Astrocyte of the cerebellum (primary cell): Measurements from ENCODE around the gene NEK1.

Source experiments
- DNase-seq: peaks from one replicate; pipeline ENCODE4 v3.0.0-alpha.2; 2011; ENCODE audit warnings: low read depth
- H3K4me3 ChIP-seq: 2 replicates; pipeline ENCODE4 v1.5.1; 2011; ENCODE audit warnings: mild to moderate bottlenecking, low read depth, low read length, moderate library complexity
- in situ Hi-C: cut with HindIII; loops from 2 replicates; pipeline ENCODE4 v1.10.0; 2017; ENCODE audit warnings: low sequenced_read_pairs
- TF ChIP-seq, protein P1 (sequence below): IDR thresholded peaks from 2 replicates; pipeline ENCODE4 v1.5.1; 2012; ENCODE audit warnings: low read length, low read depth, moderate library complexity, mild to moderate bottlenecking; ENCODE audit errors: missing control alignments

The NEK1 gene

DNA sequence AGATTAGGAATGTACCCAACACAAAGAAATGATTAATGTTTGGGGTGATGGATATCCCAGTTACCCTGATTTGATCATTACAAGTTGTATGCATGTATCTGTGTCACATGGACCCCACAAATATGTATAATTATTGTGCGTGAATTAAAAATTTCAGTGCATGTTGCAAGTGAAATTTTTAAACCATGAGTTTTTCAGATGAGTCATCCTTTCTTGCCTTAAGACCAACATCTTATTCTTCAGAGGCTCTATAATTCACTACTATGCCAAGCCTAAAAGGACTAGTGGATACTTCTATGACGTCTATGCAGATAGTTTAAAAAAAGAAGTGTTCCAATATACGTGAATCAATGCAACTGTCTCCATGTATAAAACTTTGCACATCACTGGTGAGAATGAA, 228.7 kb downstream of the NEK1 start:
- in situ Hi-C loops, result no loop called here
- TF ChIP-seq, protein P1, sequence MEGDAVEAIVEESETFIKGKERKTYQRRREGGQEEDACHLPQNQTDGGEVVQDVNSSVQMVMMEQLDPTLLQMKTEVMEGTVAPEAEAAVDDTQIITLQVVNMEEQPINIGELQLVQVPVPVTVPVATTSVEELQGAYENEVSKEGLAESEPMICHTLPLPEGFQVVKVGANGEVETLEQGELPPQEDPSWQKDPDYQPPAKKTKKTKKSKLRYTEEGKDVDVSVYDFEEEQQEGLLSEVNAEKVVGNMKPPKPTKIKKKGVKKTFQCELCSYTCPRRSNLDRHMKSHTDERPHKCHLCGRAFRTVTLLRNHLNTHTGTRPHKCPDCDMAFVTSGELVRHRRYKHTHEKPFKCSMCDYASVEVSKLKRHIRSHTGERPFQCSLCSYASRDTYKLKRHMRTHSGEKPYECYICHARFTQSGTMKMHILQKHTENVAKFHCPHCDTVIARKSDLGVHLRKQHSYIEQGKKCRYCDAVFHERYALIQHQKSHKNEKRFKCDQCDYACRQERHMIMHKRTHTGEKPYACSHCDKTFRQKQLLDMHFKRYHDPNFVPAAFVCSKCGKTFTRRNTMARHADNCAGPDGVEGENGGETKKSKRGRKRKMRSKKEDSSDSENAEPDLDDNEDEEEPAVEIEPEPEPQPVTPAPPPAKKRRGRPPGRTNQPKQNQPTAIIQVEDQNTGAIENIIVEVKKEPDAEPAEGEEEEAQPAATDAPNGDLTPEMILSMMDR, result no peak
- no peak overlapping the region for H3K4me3 ChIP-seq
- DNase-seq, result peak; percentile 86

DNA sequence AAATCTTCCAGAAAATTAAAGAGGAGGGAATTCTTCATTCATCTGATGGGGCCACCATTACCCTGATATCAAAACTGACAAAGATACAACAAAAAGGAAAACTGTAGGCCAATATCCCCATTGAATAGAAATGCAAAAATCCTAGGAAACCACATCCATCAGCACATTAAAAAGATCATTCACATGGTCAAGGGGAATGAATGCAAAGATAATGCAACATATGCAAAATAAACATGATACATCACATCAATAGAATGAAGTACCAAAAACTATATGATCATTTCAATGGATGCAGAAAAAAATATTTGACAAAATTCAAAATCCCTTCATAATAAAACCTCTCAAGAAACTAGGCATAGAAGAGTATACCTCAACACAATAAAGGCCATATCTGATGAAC, 232.7 kb downstream of the NEK1 start:
- TF ChIP-seq, protein P1, result no peak
- in situ Hi-C loops, result no loop called here
- H3K4me3 ChIP-seq, result no peak overlapping the region
- no peak for DNase-seq

DNA sequence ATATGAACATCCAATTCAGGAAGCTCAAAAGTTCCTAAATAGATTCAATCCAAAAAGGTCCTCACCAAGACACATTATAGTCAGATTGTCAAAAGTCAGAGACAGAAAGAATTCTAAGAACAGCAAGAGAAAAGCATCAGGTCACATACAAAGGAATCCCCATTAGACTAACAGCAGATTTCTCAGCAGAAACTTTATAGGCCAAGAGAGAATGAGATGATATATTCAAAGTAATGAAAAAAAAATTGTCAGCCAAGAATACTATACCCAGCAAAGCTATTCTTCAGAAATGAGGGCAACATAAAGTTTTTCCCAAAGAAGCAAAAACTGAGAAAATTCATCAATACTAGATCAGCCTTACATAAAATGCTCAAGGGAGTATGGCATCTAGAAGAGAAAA, 235.0 kb downstream of the NEK1 start:
- no peak for DNase-seq
- H3K4me3 ChIP-seq, result no peak overlapping the region
- in situ Hi-C loops, result no loop called here
- TF ChIP-seq, protein P1, result no peak

DNA sequence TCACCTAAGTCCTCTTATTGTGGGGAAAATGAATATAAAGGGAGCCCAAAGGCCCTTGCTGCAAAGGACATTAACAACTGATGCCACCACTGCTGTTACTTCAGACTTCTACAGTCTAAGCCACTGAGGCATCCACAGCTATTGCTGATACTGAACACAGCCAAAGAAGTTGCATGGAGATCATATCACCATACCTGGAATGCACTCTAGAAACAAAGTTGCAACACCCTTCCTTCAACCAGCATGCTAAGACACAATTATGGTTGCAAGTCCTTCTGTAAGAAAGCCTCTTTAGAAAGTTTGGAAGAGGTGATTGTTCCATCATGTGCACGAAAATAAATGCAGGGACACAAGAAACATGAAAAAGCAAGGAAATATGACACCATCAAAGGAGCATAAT, 236.0 kb downstream of the NEK1 start:
- TF ChIP-seq, protein P1, result no peak
- in situ Hi-C loops, result no loop called here
- DNase-seq, result no peak
- H3K4me3 ChIP-seq, result no peak overlapping the region

DNA sequence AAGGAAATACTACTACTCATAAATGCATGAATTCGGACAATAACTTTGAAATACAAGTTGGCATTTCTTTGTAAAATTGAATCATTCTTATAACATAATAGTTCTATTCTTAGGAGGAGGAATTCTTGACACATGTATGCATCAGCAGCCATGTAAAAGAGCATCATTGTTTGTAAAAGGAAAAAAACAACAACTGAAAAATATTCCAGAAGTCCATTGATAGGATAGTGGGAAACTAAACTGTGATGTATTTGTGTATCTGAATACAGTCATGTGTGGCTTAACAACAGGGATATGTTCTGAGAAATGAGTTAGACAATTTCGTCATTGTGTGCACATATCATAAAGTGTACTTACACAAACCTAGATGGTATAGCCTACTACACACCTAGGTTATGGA, 239.6 kb downstream of the NEK1 start:
- no peak for DNase-seq
- in situ Hi-C loops, result no loop called here
- TF ChIP-seq, protein P1, result no peak
- no peak overlapping the region for H3K4me3 ChIP-seq

DNA sequence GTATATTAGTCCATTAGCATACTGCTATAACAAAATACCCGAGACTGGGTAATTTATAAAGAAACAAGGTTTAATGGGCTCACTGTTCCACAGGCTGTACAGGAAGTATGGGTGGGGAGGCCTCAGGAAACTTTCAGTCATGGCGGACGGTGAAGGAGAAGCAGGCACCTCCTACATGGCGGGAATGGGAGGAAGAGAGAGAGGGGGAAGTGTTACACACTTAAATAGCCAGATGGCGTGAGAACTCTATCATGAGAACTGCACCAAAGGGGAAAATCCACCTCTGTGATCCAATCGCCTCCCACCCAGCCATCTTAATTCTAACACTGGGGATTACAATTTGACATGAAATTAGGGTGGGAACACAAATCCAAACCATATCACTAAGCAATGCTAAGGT, 242.7 kb downstream of the NEK1 start:
- TF ChIP-seq, protein P1, result no peak
- in situ Hi-C loops, result no loop called here
- no peak overlapping the region for H3K4me3 ChIP-seq

DNA sequence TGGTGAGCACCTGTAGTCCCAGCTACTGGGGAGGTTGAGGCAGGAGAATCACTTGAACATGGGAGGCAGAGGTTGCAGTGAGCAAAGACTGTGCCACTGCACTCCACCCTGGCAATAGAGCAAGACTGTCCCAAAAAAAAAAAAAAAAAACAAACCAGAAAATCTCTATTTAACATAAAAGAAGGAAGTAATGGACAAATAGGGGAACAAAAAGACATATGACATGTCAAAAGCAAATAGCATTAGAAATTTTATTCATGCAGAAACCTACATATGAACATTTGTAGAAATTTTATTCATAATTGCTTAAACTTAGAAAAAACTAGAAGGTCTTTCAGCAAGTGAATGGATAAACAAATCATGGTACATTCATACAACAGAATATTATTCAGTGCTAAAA, 244.6 kb downstream of the NEK1 start:
- TF ChIP-seq, protein P1, result no peak
- DNase-seq, result no peak
- in situ Hi-C loops, result no loop called here
- H3K4me3 ChIP-seq, result no peak overlapping the region

More for the DNA sequence above, 242.7 kb downstream of the NEK1 start:
- no peak for DNase-seq
